DND-41 (cell line): ENCODE data around the gene PCNX2.

ENCODE experiments used
- CTCF ChIP-seq: IDR thresholded peaks from 2 replicates; pipeline ENCODE4 v1.5.1; 2012; ENCODE audit warnings: borderline replicate concordance, low read length, moderate library complexity, mild to moderate bottlenecking; ENCODE audit not compliant: poor library complexity, severe bottlenecking; ENCODE audit errors: extremely low read depth
- EZH2 ChIP-seq: IDR thresholded peaks from 3 replicates; pipeline ENCODE4 v1.6.1; 2012; ENCODE audit warnings: borderline replicate concordance, low read depth, mild to moderate bottlenecking, moderate library complexity, low read length, inconsistent platforms; ENCODE audit not compliant: severe bottlenecking

- TF ChIP-seq CTCF (no peak), EZH2 (no peak)
Measured at GRCh38 chr1:233019083-233019482, 276.4 kb downstream of the PCNX2 start.
